T47D (cell line): Measurements from ENCODE around the gene ANO3.
"Not testable (repeated sequence)": the region's sequence is repeated elsewhere in the genome, so short reads cannot be mapped to it uniquely, and the experiment has no call there.

Source experiments
- DNase-seq, 2 experiments: peaks; one replicate each; pipeline versions ENCODE4 v3.0.0 to v3.0.0-alpha.2; 2011 to 2012; ENCODE audit warnings: low read depth in 1 of 2, low spot score in 1 of 2
- JUND ChIP-seq: IDR thresholded peaks from 2 replicates; pipeline ENCODE4 v1.6.1; 2012; ENCODE audit warnings: low read depth
- in situ Hi-C: cut with HindIII; loops from 2 replicates; pipeline ENCODE4 v1.10.0; 2016; ENCODE audit warnings: low sequenced_read_pairs, low pct_unique_long_range_greater_than_20kb

ANO3 gene

DNA sequence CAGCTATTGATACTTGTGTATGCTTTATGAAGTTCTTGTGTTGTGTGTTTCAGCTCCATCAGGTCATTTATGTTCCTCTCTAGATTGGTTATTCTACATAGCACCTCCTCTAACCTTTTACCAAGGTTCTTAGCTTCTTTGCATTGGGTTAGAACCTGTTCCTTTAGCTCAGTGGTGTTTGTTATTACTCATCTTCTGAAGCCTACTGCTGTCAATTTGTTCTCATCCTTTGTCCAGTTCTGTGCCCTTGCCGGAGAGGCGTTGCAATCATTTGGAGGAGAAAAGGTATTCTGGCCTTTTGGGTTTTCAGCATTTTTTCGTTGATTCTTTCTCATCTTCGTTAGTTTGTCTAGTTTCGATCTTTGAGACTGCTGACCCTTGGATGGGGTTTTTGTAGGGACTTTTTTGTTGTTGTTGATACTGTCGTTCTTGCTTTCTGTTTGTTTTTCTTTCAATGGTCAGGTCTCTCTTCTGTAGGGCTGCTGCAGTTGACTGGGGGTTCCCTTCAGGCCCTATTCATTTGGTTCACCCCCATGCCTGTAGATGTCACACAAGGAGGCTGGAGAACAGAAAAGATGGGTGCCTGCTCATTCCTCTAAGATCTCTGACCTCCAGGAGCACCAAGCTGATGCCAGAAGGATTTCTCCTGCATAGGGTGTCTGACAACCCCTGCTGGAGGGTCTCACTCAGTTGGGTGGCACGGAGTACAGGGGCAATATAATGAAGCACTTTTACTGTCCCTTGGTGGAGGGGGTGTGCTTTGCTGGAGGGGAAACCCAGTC is 276.0 kb downstream of the ANO3 start:
- DNase-seq: no peak
- TF ChIP-seq JUND: no peak
- in situ Hi-C loops: no loop called here

DNA sequence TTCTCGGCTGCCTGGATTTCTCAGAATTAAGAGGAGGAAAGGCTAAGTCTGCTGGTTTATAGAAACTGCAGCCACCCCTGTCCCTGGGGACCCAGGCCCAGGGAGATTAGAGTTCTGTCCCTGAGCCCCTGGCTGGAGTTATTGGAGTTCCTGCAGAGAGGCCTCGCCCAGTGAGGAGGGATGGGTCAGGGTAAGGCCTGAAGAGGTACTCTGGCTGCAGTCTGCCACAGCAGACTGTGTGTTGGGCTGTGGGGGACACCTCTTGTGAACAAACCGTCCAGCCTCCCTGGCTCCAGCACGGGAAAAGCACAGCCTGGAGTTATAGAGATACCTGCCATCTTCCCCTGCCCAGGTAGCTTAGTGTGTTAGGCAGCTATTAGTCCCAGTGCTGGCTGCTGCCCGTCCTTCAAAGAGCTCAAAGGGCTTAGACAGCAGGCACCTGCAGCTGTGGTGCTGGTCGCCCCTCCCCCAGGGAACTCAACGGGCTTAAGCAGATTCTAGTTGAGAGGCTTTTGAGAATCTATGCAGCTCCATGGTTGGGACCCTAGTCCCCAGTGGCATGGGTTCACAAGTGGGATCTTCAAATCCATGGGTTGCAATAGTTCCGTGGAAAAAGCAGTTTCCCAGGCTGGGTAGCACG is 276.7 kb downstream of the ANO3 start:
- no peak for DNase-seq
- TF ChIP-seq JUND: no peak
- in situ Hi-C loops: no loop called here

DNA sequence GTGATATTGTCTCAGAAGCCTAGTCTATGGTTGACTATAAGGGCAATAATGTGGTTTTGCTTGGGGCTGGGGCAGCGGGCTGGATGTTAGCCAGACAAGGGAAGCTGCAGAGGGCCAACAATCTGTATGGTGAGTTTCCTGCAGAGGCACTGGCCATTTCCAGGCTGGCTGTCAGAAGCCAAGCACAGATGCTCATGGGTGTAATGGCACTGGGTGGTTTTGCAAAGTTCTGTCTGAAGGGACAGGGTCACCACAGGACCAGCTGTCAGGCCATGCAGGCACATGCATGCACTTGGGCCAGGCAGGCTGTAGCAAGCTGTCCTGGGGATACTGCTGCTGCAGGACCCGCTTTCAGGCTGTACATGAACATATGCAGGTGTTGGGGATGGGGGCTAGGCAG is 281.8 kb downstream of the ANO3 start:
- DNase-seq: no peak
- no peak for TF ChIP-seq JUND
- in situ Hi-C loops: no loop called here

DNA sequence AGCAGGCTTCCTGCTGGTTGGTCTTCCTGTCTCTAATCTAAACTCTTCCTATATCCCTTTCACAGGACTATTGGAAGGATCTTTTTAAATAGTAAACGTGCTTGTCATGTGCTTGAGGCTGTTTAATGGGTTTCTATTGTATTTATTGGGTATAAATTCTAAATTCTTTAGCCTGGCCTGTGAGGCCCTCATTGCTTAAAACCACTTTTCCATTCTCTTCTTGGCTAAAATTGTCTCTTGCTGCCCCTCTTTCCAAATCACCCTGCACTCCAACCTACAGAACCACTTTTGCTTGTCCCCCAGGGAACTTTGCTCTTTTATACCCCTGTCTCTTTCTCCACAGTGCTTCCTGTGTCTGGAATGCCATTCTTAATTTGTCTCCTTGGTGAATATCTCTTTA is 286.5 kb downstream of the ANO3 start:
- DNase-seq: no peak
- in situ Hi-C loops: no loop called here
- TF ChIP-seq JUND: no peak

DNA sequence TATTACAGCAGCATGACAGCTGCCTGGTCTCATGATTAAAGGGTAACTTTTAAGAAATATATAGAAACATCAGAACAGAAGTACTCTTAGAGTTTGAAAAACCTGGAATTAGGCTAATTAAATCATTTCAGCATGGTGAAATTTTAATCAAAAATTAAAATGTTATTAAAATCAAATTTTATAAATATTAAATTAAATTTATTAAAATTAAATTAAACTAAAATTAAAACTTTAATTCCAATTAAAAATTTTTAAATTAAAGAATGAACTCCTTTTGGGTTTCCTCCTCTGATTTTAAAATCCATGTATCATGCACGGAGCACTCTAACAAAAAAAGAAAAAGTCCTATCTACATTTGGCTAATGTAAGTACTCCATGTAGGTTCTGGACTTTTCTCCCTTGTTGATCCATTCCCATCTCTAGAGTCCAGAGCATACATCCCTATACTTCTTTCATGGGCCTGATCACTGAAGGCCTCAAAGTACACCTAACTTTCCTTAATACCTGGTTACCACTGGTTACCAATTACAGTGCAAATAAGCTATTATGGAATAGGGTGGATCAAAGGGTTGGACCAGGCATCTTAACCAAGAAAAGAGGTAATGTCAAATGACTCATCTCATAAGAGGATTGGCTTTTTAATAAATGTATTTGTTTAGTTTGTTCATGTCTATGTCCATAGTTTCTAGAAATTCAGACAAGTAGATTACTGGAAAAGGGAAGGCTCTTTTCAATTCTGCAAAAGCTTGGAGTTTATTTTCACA is 288.5 kb downstream of the ANO3 start:
- DNase-seq: no peak

DNA sequence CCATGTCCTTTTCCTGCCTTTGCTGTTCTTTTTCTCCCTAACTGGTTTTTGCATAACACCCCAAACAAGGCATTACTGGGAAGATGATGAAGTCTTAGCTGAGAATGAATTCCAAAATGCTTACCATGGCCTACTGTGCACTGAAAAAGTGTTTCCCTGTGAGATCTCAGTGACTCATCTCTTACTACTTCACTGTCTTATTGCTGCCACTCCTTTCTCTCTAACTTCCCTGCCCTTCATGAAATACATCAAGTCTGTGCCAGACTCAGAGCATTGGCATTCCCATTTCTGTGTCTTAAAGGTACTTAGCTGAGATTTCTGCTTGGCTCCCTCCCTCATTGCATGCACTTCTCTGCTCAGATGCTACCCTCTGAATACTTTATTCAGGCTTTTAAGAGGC is 289.2 kb downstream of the ANO3 start:
- in situ Hi-C loops: no loop called here
- DNase-seq: no peak
- no peak for TF ChIP-seq JUND

More for the DNA sequence above, 288.5 kb downstream of the ANO3 start:
- TF ChIP-seq JUND: no peak
- in situ Hi-C loops: no loop called here

DNA sequence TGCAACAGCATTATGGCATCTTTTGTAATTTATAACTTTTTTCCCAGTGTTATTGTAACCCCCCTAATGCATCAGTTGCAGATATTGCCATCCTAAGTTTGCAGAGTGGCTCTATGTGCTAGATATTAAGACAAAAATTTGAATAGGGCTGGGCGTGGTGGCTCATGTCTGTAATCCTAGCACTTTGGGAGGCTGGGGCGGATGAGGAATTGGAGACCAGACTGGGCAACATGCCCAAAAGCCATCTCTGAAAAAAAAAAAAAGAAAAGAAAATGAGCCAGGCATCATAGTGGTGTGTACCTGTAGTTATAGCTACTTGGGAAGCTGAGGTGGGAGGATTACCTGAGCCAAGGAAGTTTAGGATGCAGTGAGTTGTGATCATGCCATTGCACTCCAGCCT is 290.3 kb downstream of the ANO3 start:
- no peak for DNase-seq
- no peak for TF ChIP-seq JUND
- in situ Hi-C loops: no loop called here

DNA sequence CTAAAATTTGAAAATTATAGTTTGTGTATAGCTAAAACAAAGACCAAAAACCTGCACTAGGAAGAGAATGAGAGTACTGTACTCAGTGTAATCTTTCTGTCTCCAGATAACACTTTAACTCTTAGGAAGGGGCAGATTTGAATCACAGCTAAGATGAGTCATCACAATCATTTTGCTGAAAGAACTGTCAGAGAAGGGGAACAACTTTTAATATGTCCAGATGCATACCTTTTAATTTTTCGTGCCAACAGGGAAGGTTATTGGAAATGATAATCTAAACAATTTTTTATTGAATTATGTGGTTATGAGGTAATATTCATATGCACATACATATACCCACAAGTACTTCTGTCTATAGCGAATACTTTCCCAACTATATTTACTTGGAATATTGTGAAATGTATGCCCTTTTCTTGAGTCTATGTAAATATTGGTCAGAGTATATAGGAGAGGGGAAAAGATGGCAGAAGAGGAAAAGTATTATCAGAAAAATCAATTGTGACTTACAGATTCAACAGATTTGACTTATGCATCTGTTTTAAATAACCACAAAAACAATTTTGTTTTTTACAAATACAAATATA is 291.2 kb downstream of the ANO3 start:
- in situ Hi-C loops: no loop called here
- DNase-seq: no peak
- no peak for TF ChIP-seq JUND

DNA sequence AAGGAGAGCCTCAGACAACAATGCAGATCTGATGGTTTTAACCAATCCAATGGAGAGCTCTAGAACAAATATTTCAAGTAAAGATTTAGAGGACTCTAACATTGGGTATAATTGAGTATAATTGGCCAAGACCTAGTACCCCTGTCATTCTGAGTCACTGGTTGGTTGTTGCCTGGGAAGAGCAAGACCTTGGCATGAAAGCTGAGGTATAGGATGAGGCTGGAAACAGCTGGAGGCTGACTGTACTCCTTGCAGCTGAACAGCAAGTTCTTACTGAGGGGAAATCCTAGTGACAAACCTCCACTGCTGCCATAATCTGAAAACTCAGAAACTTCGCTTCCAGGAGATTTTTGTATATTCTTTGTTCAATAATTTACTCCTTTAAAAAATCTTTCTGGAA is 294.4 kb downstream of the ANO3 start:
- TF ChIP-seq JUND: no peak
- in situ Hi-C loops: no loop called here
- DNase-seq: no peak

DNA sequence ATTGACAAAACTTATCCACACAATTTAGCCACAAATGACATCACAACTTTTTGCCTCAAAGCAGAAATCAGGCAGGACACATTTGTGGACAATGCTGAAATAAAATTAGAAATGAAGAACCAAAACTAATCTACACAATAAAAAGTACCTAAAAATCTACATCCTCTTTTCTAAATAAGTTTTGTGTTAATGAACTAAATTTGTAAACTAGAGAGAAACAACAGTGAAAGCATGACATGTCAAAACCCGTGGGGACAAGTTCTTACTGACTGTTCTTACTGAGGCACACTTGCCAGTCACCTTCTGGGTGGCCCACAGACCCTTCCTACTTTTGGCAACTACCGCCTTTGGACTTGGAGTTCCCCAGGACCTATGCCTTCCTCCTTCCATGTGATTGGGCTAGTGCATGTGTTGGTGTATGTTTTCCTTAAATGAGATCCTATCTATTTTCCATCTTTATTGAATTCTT is 300.8 kb downstream of the ANO3 start:
- TF ChIP-seq JUND: no peak
- in situ Hi-C loops: no loop called here
- DNase-seq: no peak

DNA sequence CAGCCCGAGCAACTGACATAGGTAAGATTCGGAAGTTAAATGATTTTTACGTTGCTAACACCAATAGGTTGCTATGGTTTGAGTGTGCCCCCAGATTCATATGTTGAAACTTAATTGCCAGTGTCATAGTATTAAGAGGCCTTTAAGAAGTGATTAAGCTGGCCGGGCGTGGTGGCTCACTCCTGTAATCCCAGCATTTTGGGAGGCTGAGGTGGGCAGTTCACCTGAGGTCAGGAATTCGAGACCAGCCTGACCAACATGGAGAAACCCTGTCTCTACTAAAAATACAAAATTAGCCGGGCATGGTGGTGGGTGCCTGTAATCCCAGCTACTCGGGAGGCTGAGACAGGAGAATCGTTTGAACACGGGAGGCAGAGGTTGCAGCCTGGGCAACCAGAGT is 311.4 kb downstream of the ANO3 start:
- DNase-seq, in situ Hi-C loops: not testable (repeated sequence)

DNA sequence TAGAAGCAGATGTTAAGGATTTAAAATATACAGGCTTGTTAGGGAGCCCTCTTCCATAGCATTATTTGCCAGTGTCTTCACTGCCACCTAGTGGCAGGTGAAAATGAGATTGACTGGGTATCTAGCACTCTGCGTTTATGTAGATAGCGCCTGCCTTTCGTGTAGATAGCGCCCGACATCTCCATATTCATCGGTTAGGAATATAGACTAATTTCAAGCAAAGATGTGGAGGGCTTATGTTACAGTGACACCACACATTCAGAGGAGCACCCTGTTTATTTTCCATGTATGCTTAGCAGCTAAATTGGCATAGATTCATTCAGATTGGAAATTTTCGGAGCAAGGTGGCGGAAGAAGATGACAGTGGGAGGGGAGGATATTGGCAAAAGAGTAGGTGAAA is 318.0 kb downstream of the ANO3 start:
- TF ChIP-seq JUND: no peak
- DNase-seq: peak; percentile 51 to 85
- in situ Hi-C loops: no loop called here

DNA sequence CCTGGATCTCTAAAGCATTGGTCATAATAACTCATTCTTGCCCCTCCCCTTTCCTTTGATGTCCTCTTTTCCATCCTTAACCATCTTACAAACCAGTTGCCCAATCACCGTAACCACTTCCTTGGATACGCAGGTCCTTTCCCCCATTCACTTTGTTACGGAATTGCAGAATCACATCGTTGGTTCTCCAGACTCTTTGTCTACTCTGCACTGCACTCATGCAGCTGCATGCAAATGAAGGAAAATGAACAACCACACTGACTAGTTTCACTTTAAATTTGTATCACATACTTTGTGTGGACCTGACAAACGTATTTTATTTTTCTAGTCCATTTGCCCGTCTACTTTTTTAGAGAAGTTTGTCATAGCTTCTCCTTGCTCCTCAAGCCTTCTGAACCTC is 320.0 kb downstream of the ANO3 start:
- in situ Hi-C loops: no loop called here
- no peak for DNase-seq
- TF ChIP-seq JUND: no peak
